ENCODE measurements around the gene ENPP4. TPM values are rescaled to one million over a fixed set of nuclear protein-coding genes. Genes with fewer than 3 reads are reported as not detected.

ENPP4 gene
- total and polyA plus RNA-seq, 2 of the 4 experiments (the other 2 are of a cell fraction): under 0.01 to 0.03 TPM

DNA sequence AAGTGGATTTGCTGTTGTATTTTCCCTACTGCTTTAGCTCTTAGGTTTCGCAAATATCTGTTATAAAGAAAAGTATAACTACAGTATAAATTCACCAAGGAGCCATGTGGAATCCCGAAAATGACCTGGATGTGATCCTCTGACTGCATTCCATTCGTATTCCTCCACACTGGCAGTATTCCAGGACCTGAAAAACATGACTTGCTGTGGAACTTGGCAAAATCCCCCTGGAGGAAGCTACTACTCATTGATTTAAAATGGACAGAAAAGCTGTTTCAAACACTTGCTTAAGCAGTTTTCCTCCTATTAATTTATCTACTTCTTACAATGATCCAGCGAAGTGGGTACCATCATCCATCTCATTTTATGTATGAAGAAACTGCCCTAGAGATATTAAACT, 54.3 kb downstream of the ENPP4 start:
- ATAC-seq (ENCODE audit: low read depth) (no peak), DNase-seq (peak; percentile 71)
- Histone ChIP-seq H2AK9ac (replicated peaks; ENCODE audit: low read depth, low read length, poor library complexity) (no peak overlapping the region), H3K4me2 (ENCODE audit: low read depth, low read length) (no peak overlapping the region), H3K14ac (replicated peaks; ENCODE audit: low read depth, low read length) (no peak overlapping the region), H3K9me1 (ENCODE audit: insufficient read depth, low read length) (no peaks in the 10 kb centered on the region), H3K36me3 (ENCODE audit: control insufficient read depth, insufficient read depth, low read length) (no peaks in the 10 kb centered on the region), H2BK15ac (ENCODE audit: low read depth, low read length) (no peak overlapping the region), H2AK5ac (ENCODE audit: low read depth, low read length) (no peak overlapping the region), H3K4me1 (ENCODE audit: control insufficient read depth, insufficient read depth, low read length) (no peaks in the 10 kb centered on the region), H2BK120ac (ENCODE audit: low read depth, low read length) (no peak overlapping the region), H2AFZ (replicated peaks; ENCODE audit: low read length, poor library complexity) (no peak overlapping the region), H4K5ac (ENCODE audit: low read depth, low read length) (no peak overlapping the region), H3K56ac (ENCODE audit: extremely low read depth, insufficient read depth, low read length) (no peak overlapping the region), H3K18ac (ENCODE audit: low read depth, low read length) (no peak overlapping the region), H3K79me1 (ENCODE audit: low read depth in 1 of 2, low read length in 2 of 2) (no peaks in the 10 kb centered on the region), H3K27me3 (ENCODE audit: control insufficient read depth, insufficient read depth, low read length) (no peaks in the 10 kb centered on the region), H4K91ac (ENCODE audit: insufficient read depth, low read depth, low read length) (no peak overlapping the region), H3K9ac (ENCODE audit: low read depth, low read length) (no peak overlapping the region), H3K9me3 (ENCODE audit: control insufficient read depth, insufficient read depth, low read length) (no peaks in the 10 kb centered on the region), H3K23ac (ENCODE audit: low read depth, low read length) (no peak overlapping the region), H2BK20ac (ENCODE audit: low read depth, low read length) (no peak overlapping the region), H3K4ac (ENCODE audit: low read depth, low read length) (no peak overlapping the region), H4K20me1 (ENCODE audit: insufficient read depth, low read length) (no peaks in the 10 kb centered on the region), H3K4me3 (ENCODE audit: insufficient read depth, low read depth, low read length) (no peak overlapping the region), H3K27ac (ENCODE audit: insufficient read depth, low read length) (no peak overlapping the region), H2BK5ac (ENCODE audit: low read depth, low read length, poor library complexity, severe bottlenecking) (no peak overlapping the region), H4K8ac (ENCODE audit: low read depth in 2 of 2, low read length in 2 of 2) (no peak overlapping the region)
- intact Hi-C loops (cut with micrococcal nuclease) (no loop called here), in situ Hi-C loops (cut with MboI; ENCODE audit: low sequenced_read_pairs) (no loop called here), dilution Hi-C loops (cut with HindIII; ENCODE audit: low sequenced_read_pairs, unreplicated experiment) (no loop called here)
- ChIA-PET POLR2A (ENCODE audit: unreplicated experiment) (no interaction called here), CTCF (no interaction called here)
- TF ChIP-seq MAZ (IDR thresholded peaks at IDR 0.05; ENCODE audit: borderline replicate concordance, low read depth, low read length): no peak
- TF ChIP-seq, protein P1, sequence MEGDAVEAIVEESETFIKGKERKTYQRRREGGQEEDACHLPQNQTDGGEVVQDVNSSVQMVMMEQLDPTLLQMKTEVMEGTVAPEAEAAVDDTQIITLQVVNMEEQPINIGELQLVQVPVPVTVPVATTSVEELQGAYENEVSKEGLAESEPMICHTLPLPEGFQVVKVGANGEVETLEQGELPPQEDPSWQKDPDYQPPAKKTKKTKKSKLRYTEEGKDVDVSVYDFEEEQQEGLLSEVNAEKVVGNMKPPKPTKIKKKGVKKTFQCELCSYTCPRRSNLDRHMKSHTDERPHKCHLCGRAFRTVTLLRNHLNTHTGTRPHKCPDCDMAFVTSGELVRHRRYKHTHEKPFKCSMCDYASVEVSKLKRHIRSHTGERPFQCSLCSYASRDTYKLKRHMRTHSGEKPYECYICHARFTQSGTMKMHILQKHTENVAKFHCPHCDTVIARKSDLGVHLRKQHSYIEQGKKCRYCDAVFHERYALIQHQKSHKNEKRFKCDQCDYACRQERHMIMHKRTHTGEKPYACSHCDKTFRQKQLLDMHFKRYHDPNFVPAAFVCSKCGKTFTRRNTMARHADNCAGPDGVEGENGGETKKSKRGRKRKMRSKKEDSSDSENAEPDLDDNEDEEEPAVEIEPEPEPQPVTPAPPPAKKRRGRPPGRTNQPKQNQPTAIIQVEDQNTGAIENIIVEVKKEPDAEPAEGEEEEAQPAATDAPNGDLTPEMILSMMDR (conservative IDR thresholded peaks at IDR 0.05; ENCODE audit: low read depth, low read length): no peak
- TF ChIP-seq POLR2A (IDR thresholded peaks at IDR 0.05; ENCODE audit: low read depth, low read length): no peak
- no peak for TF ChIP-seq NFE2L2 (IDR thresholded peaks at IDR 0.05; ENCODE audit: low read depth, low read length)
- TF ChIP-seq MAFK (IDR thresholded peaks at IDR 0.05; ENCODE audit: low read depth, low read length): no peak
- no peak for TF ChIP-seq MXI1 (IDR thresholded peaks at IDR 0.05; ENCODE audit: borderline replicate concordance, low read depth, low read length)
- no peak for TF ChIP-seq RAD21 (IDR thresholded peaks at IDR 0.05; ENCODE audit: low read length)
- no peak for TF ChIP-seq CEBPB (IDR thresholded peaks at IDR 0.05; ENCODE audit: low read depth, low read length)
- no peak for TF ChIP-seq ELK1 (IDR thresholded peaks at IDR 0.05; ENCODE audit: borderline replicate concordance, low read depth, low read length)
- no peak for TF ChIP-seq RCOR1 (IDR thresholded peaks at IDR 0.05; ENCODE audit: insufficient replicate concordance, low read length)
- TF ChIP-seq CHD1 (IDR thresholded peaks at IDR 0.05; ENCODE audit: low read depth, low read length): no peak
- no peak for TF ChIP-seq FOS (IDR thresholded peaks at IDR 0.05; ENCODE audit: low read depth, low read length)
- no peak for TF ChIP-seq SMC3 (IDR thresholded peaks at IDR 0.05; ENCODE audit: low read depth, low read length)
- TF ChIP-seq USF2 (IDR thresholded peaks at IDR 0.05; ENCODE audit: low read depth, low read length): no peak
- WGBS, 2 experiments (ENCODE audit: extremely low coverage in 2 of 2, insufficient read length in 1 of 2): no CpG with 5 or more reads among the region's 4 CpGs
- BruUV-seq (replicated peaks): no TSS peak

All from IMR-90 (cell line).